Motor neuron (in vitro differentiated cells): ENCODE results near the gene NPM1. TPM values are rescaled to one million over a fixed set of nuclear protein-coding genes. Genes with fewer than 3 reads are reported as not detected.
A peak's percentile ranks its signal among the peaks of the same experiment; 100 is the strongest.
"Not testable (repeated sequence)": the region's sequence is repeated elsewhere in the genome, so short reads cannot be mapped to it uniquely, and the experiment has no call there.

ENCODE experiments used
- ATAC-seq, 8 experiments: fragments of 200-7000 bp; cut with Tn5 transposase; replicated peaks in 6 of 8; 2 replicates each; pipeline ENCODE4 v1.8.0; 2021; ENCODE audit warnings: mild to moderate bottlenecking in 8 of 8, moderate library complexity in 8 of 8
- H3K27ac ChIP-seq, 2 donors: fragments of 250-450 bp; sonication (Bioruptor Pico); 2 replicates each; pipeline ENCODE4 v1.9.0; 2021; ENCODE audit warnings: antibody characterized with exemption in 2 of 2, mild to moderate bottlenecking in 2 of 2, moderate library complexity in 1 of 2
- H3K4me1 ChIP-seq, 2 donors: fragments of 250-450 bp; sonication (Bioruptor Pico); replicated peaks in 1 of 2; 2 replicates each; pipeline ENCODE4 v1.6.1; 2021; ENCODE audit warnings: antibody characterized with exemption in 2 of 2, mild to moderate bottlenecking in 2 of 2, moderate library complexity in 1 of 2
- H3K4me3 ChIP-seq, 5 donors: fragments of 250-450 bp; sonication (Bioruptor Pico); 2 replicates each; pipeline ENCODE4 v1.9.0; 2021; ENCODE audit warnings: antibody characterized with exemption in 5 of 5, mild to moderate bottlenecking in 5 of 5, moderate library complexity in 4 of 5
- WGBS, 10 experiments: fragments of 450-650 bp; shearing (Covaris generic); methylation state at CpG; one replicate each; pipeline ENCODE4 v1.0.0; 2022; 5-methylcytosine and 5-hydroxymethylcytosine counted together
- in situ Hi-C, 9 experiments: fragments of 400-800 bp; cut with MboI; loops; one replicate each; pipeline ENCODE4 v1.15.0; 2021; ENCODE audit warnings: low sequenced_read_pairs in 9 of 9, low pct_unique_long_range_greater_than_20kb in 2 of 9; ENCODE audit not compliant: unreplicated experiment in 9 of 9
- total RNA-seq, 8 experiments: library from RNA; unstranded; fragments of 300-600 nt; gene quantifications; 2 replicates each; pipeline versions ENCODE4 v1.2.3 to v1.2.4, GENCODE V29; 2022

NPM1 gene
- total RNA-seq, 8 experiments from 2014 or later: 1,095 to 3,241 (median 1,712) TPM

- WGBS, 10 experiments: 60 to 100% (median 88%) methylated on average over 1 to 3 of the region's 5 CpGs; no CpG with 5 or more reads in 4 of the 10 experiments
- no peak for ATAC-seq
- no peaks in the 10 kb centered on the region for H3K4me1 ChIP-seq
- in situ Hi-C loops: no loop called here
- no peak overlapping the region for H3K4me3 ChIP-seq
- no peak overlapping the region for H3K27ac ChIP-seq
Observed at GRCh38 chr5:171366645-171367044, 21.0 kb upstream of the NPM1 start.

GRCh38 chr5:171367424-171368370, 20.0 kb upstream of the NPM1 start:
- H3K27ac ChIP-seq: no peak overlapping the region
- no peak overlapping the region for H3K4me3 ChIP-seq
- 53 to 100% (median 90%) methylated on average over 2 to 12 of the region's 16 CpGs; no CpG with 5 or more reads in 1 of the 10 experiments for WGBS, 10 experiments
- ATAC-seq: no peak
- in situ Hi-C loops: no loop called here
- no peaks in the 10 kb centered on the region for H3K4me1 ChIP-seq

GRCh38 chr5:171369056-171369455, 18.6 kb upstream of the NPM1 start:
- Histone ChIP-seq H3K4me1 (no peaks in the 10 kb centered on the region), H3K4me3 (no peak overlapping the region), H3K27ac (no peak overlapping the region)
- in situ Hi-C loops: no loop called here
- 60 to 100% (median 96%) methylated on average over 1 to 4 of the region's 6 CpGs; no CpG with 5 or more reads in 7 of the 10 experiments for WGBS, 10 experiments
- no peak for ATAC-seq

- Histone ChIP-seq H3K4me3 (no peak overlapping the region), H3K27ac (no peak overlapping the region), H3K4me1 (no peaks in the 10 kb centered on the region)
- WGBS, 10 experiments: 48 to 100% (median 96%) methylated on average over 1 to 4 of the region's 4 CpGs; no CpG with 5 or more reads in 3 of the 10 experiments
- ATAC-seq: no peak
- in situ Hi-C loops: no loop called here
Observed at GRCh38 chr5:171369898-171370297, 17.8 kb upstream of the NPM1 start.

- H3K27ac ChIP-seq, ATAC-seq, in situ Hi-C loops, H3K4me1 ChIP-seq, H3K4me3 ChIP-seq: not testable (repeated sequence)
- WGBS, 10 experiments: 0 to 92% (median 55%) methylated on average over 1 to 9 of the region's 10 CpGs
Observed at GRCh38 chr5:171370881-171371280, 16.8 kb upstream of the NPM1 start.

- no peak for ATAC-seq
- in situ Hi-C loops: no loop called here
- H3K4me3 ChIP-seq: no peak overlapping the region
- WGBS, 10 experiments: 20 to 94% (median 62%) methylated on average over 1 to 9 of the region's 13 CpGs; no CpG with 5 or more reads in 4 of the 10 experiments
- H3K27ac ChIP-seq: no peak overlapping the region
- no peaks in the 10 kb centered on the region for H3K4me1 ChIP-seq
Observed at GRCh38 chr5:171371326-171371725, 16.3 kb upstream of the NPM1 start.

GRCh38 chr5:171379961-171380360, 7.7 kb upstream of the NPM1 start:
- no peak for ATAC-seq
- Histone ChIP-seq H3K27ac (no peak overlapping the region), H3K4me1 (no peaks in the 10 kb centered on the region), H3K4me3 (no peak overlapping the region)
- 86 to 100% (median 94%) methylated on average over 1 to 5 of the region's 7 CpGs; no CpG with 5 or more reads in 2 of the 10 experiments for WGBS, 10 experiments
- in situ Hi-C loops: no loop called here

GRCh38 chr5:171384416-171384815, 3.2 kb upstream of the NPM1 start:
- ATAC-seq, in situ Hi-C loops, H3K27ac ChIP-seq, H3K4me1 ChIP-seq, H3K4me3 ChIP-seq: not testable (repeated sequence)
- 20 to 100% (median 91%) methylated on average over 1 to 9 of the region's 9 CpGs; no CpG with 5 or more reads in 3 of the 10 experiments for WGBS, 10 experiments

- H3K4me1 ChIP-seq, H3K27ac ChIP-seq, ATAC-seq, in situ Hi-C loops, H3K4me3 ChIP-seq: not testable (repeated sequence)
- WGBS, 10 experiments: 40 to 88% (median 80%) methylated on average over 1 to 3 of the region's 3 CpGs; no CpG with 5 or more reads in 3 of the 10 experiments
Observed at GRCh38 chr5:171384999-171385398, 2.6 kb upstream of the NPM1 start.

- H3K4me3 ChIP-seq: no peak overlapping the region
- 91 to 100% (median 97%) methylated on average over 3 to 16 of the region's 25 CpGs for WGBS, 10 experiments
- no peak overlapping the region for H3K27ac ChIP-seq
- in situ Hi-C loops: no loop called here
- no peak for ATAC-seq
- H3K4me1 ChIP-seq: peaks cover 10 to 13% of the 10 kb centered on the region in 2 donors
Observed at GRCh38 chr5:171386006-171386671, 1.5 kb upstream of the NPM1 start.

GRCh38 chr5:171386861-171387344, 746 bp upstream of the NPM1 start:
- peak in 1 of 8 experiments; percentile 0 for ATAC-seq
- WGBS, 10 experiments: 0 to 23% (median 4%) methylated on average over 3 to 18 of the region's 20 CpGs
- in situ Hi-C loops: no loop called here
- Histone ChIP-seq H3K4me1 (peaks cover 12 to 16% of the 10 kb centered on the region in 2 donors), H3K27ac (peak overlapping the region; percentile 90 to 95), H3K4me3 (peak overlapping the region; percentile 40 to 83 (median 64))

GRCh38 chr5:171387970-171388815, 544 bp downstream of the NPM1 start:
- in situ Hi-C loops: no loop called here
- WGBS, 10 experiments: 0% methylated on average over 1 to 10 of the region's 56 CpGs; no CpG with 5 or more reads in 5 of the 10 experiments
- peak overlapping the region; percentile 53 to 83 (median 73) for H3K4me3 ChIP-seq
- peak; percentile 19 to 61 (median 52) for ATAC-seq
- peak overlapping the region; percentile 83 to 91 for H3K27ac ChIP-seq
- H3K4me1 ChIP-seq: peaks cover 12 to 16% of the 10 kb centered on the region in 2 donors
